Ectodermal cell (in vitro differentiated cells): Measurements from ENCODE around the gene HDHD5.

ENCODE experiments used
- H3K27ac ChIP-seq: 2 replicates; pipeline ENCODE4 v1.7.0; 2013; ENCODE audit warnings: mild to moderate bottlenecking, low read depth, low read length; ENCODE audit not compliant: insufficient read depth, poor library complexity, severe bottlenecking
- H3K27me3 ChIP-seq: 2 replicates; pipeline ENCODE4 v1.7.0; 2013; ENCODE audit warnings: mild to moderate bottlenecking, low read length; ENCODE audit not compliant: insufficient read depth, control insufficient read depth, poor library complexity, severe bottlenecking
- H3K36me3 ChIP-seq: one replicate; pipeline ENCODE4 v1.7.0; 2013; ENCODE audit warnings: low read length; ENCODE audit not compliant: control insufficient read depth, insufficient read depth
- H3K4me1 ChIP-seq: one replicate; pipeline ENCODE4 v1.7.0; 2013; ENCODE audit warnings: low read length; ENCODE audit not compliant: control insufficient read depth, insufficient read depth
- H3K4me3 ChIP-seq: 2 replicates; pipeline ENCODE4 v1.7.0; 2013; ENCODE audit warnings: low read depth, low read length, control low read depth; ENCODE audit not compliant: insufficient read depth
- H3K9me3 ChIP-seq: 2 replicates; pipeline ENCODE4 v1.7.0; 2013; ENCODE audit warnings: mild to moderate bottlenecking, low read length, moderate library complexity; ENCODE audit not compliant: control insufficient read depth
- WGBS, 2 experiments: methylation state at CpG; one replicate each; pipeline ENCODE4 v1.1.7; 2013; ENCODE audit warnings: missing lambda C conversion rate in 2 of 2; 5-methylcytosine and 5-hydroxymethylcytosine counted together

Gene HDHD5

GRCh38 chr22:17095538-17095937, 63.5 kb downstream of the HDHD5 start:
- Histone ChIP-seq H3K4me3 (no peak overlapping the region), H3K9me3 (no peaks in the 10 kb centered on the region), H3K27ac (no peak overlapping the region), H3K4me1 (no peaks in the 10 kb centered on the region), H3K27me3 (no peaks in the 10 kb centered on the region), H3K36me3 (no peaks in the 10 kb centered on the region)
- 76 to 78% methylated on average over 5 to 6 of the region's 6 CpGs for WGBS, 2 experiments

- 86 to 94% methylated on average over 3 of the region's 3 CpGs for WGBS, 2 experiments
- Histone ChIP-seq H3K4me3 (no peak overlapping the region), H3K4me1 (no peaks in the 10 kb centered on the region), H3K27me3 (no peaks in the 10 kb centered on the region), H3K36me3 (no peaks in the 10 kb centered on the region), H3K9me3 (no peaks in the 10 kb centered on the region), H3K27ac (no peak overlapping the region)
Measured at GRCh38 chr22:17093081-17093480, 66.0 kb downstream of the HDHD5 start.

GRCh38 chr22:17091851-17092250, 67.2 kb downstream of the HDHD5 start:
- 66 to 80% methylated on average over 3 to 4 of the region's 4 CpGs for WGBS, 2 experiments
- H3K36me3 ChIP-seq: no peaks in the 10 kb centered on the region
- no peaks in the 10 kb centered on the region for H3K9me3 ChIP-seq
- no peaks in the 10 kb centered on the region for H3K4me1 ChIP-seq
- H3K4me3 ChIP-seq: no peak overlapping the region
- peaks cover 11% of the 10 kb centered on the region for H3K27me3 ChIP-seq
- H3K27ac ChIP-seq: no peak overlapping the region

- no peaks in the 10 kb centered on the region for H3K9me3 ChIP-seq
- H3K4me1 ChIP-seq: no peaks in the 10 kb centered on the region
- no peak overlapping the region for H3K4me3 ChIP-seq
Measured at GRCh38 chr22:17090550-17090949, 68.5 kb downstream of the HDHD5 start.

More at GRCh38 chr22:17090550-17090949, 68.5 kb downstream of the HDHD5 start:
- Histone ChIP-seq H3K36me3 (no peaks in the 10 kb centered on the region), H3K27me3 (peaks cover 24% of the 10 kb centered on the region), H3K27ac (no peak overlapping the region)
